Non-pigmented ciliary epithelial cell (primary cell): ENCODE measurements around the gene NCAPG2.
"Not testable (repeated sequence)": the region's sequence is repeated elsewhere in the genome, so short reads cannot be mapped to it uniquely, and the experiment has no call there.

Experiments used
- DNase-seq: peaks from one replicate; pipeline ENCODE4 v3.0.0-alpha.2; 2010; ENCODE audit warnings: low read depth

NCAPG2 gene

GRCh38 chr7:158705234-158705850, 738 bp upstream of the NCAPG2 start:
- no peak for DNase-seq

- not testable (repeated sequence) for DNase-seq
These were observed 703 bp downstream of the NCAPG2 start for GRCh38 chr7:158703679-158704523.

GRCh38 chr7:158702944-158703343, 1.7 kb downstream of the NCAPG2 start:
- no peak for DNase-seq

- DNase-seq, result no peak
These were observed 2.4 kb downstream of the NCAPG2 start for GRCh38 chr7:158702196-158702595.

- DNase-seq, result no peak
These were observed 4.6 kb downstream of the NCAPG2 start for GRCh38 chr7:158700008-158700407.

- no peak for DNase-seq
These were observed 5.3 kb downstream of the NCAPG2 start for GRCh38 chr7:158699341-158699740.

GRCh38 chr7:158698657-158699195, 5.9 kb downstream of the NCAPG2 start:
- DNase-seq, result no peak

- not testable (repeated sequence) for DNase-seq
These were observed 7.0 kb downstream of the NCAPG2 start for GRCh38 chr7:158697597-158697996.

GRCh38 chr7:158695726-158696452, 8.7 kb downstream of the NCAPG2 start:
- DNase-seq, result no peak

- DNase-seq, result no peak
These were observed 9.5 kb downstream of the NCAPG2 start for GRCh38 chr7:158695056-158695455.

GRCh38 chr7:158694650-158695049, 10.0 kb downstream of the NCAPG2 start:
- no peak for DNase-seq

- DNase-seq, result no peak
These were observed 15.1 kb downstream of the NCAPG2 start for GRCh38 chr7:158689488-158689887.

- no peak for DNase-seq
These were observed 17.2 kb downstream of the NCAPG2 start for GRCh38 chr7:158687406-158687805.

- DNase-seq, result no peak
These were observed 18.9 kb downstream of the NCAPG2 start for GRCh38 chr7:158685693-158686092.

- DNase-seq, result no peak
These were observed 20.3 kb downstream of the NCAPG2 start for GRCh38 chr7:158684329-158684728.

- DNase-seq, result no peak
These were observed 21.1 kb downstream of the NCAPG2 start for GRCh38 chr7:158683541-158683940.

- DNase-seq, result no peak
These were observed 22.1 kb downstream of the NCAPG2 start for GRCh38 chr7:158682456-158682855.

- no peak for DNase-seq
These were observed 23.9 kb downstream of the NCAPG2 start for GRCh38 chr7:158680754-158681153.

GRCh38 chr7:158676906-158677305, 27.7 kb downstream of the NCAPG2 start:
- DNase-seq, result no peak

- no peak for DNase-seq
These were observed 28.3 kb downstream of the NCAPG2 start for GRCh38 chr7:158676171-158676840.

GRCh38 chr7:158672975-158673374, 31.6 kb downstream of the NCAPG2 start:
- DNase-seq, result no peak

GRCh38 chr7:158668086-158668485, 36.5 kb downstream of the NCAPG2 start:
- not testable (repeated sequence) for DNase-seq
